Activated CD4-positive, alpha-beta memory T cell treated with anti-CD3 and anti-CD28 coated beads for 36 hours (primary cell): Measurements from ENCODE around the gene KRT6C. TPM values are rescaled to one million over a fixed set of nuclear protein-coding genes. Genes with fewer than 3 reads are reported as not detected.

ENCODE experiments used
- CTCF ChIA-PET: fragments of 350-600 bp; sonication (Branson Sonifier 250); formaldehyde crosslinking; loops from one replicate; lab custom pipeline; 2021; ENCODE audit warnings: antibody characterized with exemption, inconsistent platforms; lab: Charles Lee
- POLR2A ChIA-PET: fragments of 350-600 bp; sonication (Branson Sonifier 250); formaldehyde crosslinking; loops from one replicate; lab custom pipeline; 2021; ENCODE audit warnings: antibody characterized with exemption; lab: Charles Lee
- DNase-seq: peaks from one replicate; pipeline ENCODE4 v3.0.0-alpha.2; 2020
- H3K27ac Mint-ChIP-seq: one replicate; pipeline ENCODE4 v1.8.0; 2021; ENCODE audit warnings: mixed read lengths
- H3K27me3 Mint-ChIP-seq: one replicate; pipeline ENCODE4 v1.8.0; 2021; ENCODE audit warnings: mixed read lengths
- H3K36me3 Mint-ChIP-seq: one replicate; pipeline ENCODE4 v1.8.0; 2021; ENCODE audit warnings: mixed read lengths
- H3K4me1 Mint-ChIP-seq: one replicate; pipeline ENCODE4 v1.8.0; 2021; ENCODE audit warnings: low read depth, mixed read lengths
- H3K4me3 Mint-ChIP-seq: one replicate; pipeline ENCODE4 v1.8.0; 2021; ENCODE audit warnings: mild to moderate bottlenecking, mixed read lengths
- H3K9me3 Mint-ChIP-seq: one replicate; pipeline ENCODE4 v1.8.0; 2021; ENCODE audit warnings: mixed read lengths
- intact Hi-C: fragments of 100-400 bp; cut with micrococcal nuclease; formaldehyde crosslinking; loops from one replicate; pipeline ENCODE4 v1.15.1; 2023
- total RNA-seq, 2 experiments: library from RNA; stranded (reverse); gene quantifications; one replicate each; pipeline ENCODE4 v1.2.3, GENCODE V29; 2021

The KRT6C gene
- total RNA-seq, 2 experiments from 2014 or later: not detected

DNA sequence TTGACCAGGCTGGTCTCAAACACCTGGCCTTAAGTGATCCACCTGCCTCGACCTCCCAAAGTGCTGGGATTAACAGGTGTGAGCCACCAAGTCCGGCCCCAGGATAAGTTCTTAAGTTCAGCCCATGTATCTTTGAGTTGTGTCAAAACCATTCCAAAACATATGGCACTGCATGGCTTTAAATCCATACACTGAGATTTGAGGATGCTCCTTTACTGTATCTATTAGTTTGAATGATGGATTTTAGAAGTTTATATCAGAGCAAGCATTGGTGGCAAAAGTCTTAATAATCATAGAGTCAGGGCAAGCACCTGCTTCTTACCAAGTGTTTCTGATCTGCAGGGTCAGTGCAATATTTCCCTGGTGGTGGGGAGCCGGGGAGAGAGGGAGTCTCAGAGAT, 27.7 kb downstream of the KRT6C start:
- H3K36me3 Mint-ChIP-seq: no peaks in the 10 kb centered on the region
- no peaks in the 10 kb centered on the region for H3K9me3 Mint-ChIP-seq
- ChIA-PET CTCF (no interaction called here), POLR2A (no interaction called here)
- intact Hi-C loops: no loop called here
- no peak overlapping the region for H3K27ac Mint-ChIP-seq
- DNase-seq: no peak
- H3K4me3 Mint-ChIP-seq: no peak overlapping the region
- peaks cover 38% of the 10 kb centered on the region for H3K27me3 Mint-ChIP-seq
- no peaks in the 10 kb centered on the region for H3K4me1 Mint-ChIP-seq

DNA sequence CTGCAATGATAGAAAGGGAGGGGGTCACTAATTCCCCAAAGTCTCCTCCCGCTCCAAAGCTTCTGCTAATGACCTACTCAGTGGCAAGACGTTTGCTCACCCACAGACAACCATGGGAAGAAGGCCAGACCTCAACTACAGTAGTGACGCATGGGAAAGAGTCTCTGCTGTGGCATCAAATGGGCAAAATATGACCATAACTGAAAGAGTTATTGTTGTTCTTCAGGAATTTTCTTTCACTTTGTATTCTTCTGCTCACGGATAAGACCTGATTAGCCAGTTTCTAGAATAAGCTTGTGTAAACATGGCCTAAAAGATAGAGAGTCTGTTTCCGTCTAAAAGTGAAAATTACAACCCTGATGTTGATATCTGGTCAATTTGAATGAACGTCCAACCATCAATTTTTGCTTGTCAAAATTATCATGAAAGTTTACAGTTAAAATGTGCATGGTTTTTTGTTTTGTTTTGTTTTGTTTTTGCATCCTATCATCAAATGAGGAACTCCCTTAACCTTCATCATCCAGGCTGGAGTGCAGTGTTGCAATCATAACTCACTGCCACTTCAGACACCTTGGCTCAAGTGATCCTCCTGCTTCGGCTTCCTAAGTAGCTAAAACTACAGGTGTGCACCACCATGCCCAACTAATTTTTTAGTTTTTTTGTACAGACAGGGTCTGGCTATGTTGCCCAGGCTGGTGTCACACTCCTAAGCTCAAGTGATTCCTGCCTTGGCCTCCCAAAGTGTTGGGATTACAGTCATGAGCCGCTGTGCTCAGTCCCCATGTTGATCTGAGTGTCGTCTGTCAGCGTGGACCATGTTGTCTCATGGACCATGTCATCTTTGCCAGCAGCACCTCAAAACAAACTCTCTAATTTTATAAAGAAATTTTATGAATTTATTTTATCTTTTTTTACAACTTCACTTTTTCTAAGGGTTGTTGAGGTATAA, 28.7 kb downstream of the KRT6C start:
- no peaks in the 10 kb centered on the region for H3K9me3 Mint-ChIP-seq
- H3K4me3 Mint-ChIP-seq: no peak overlapping the region
- no peaks in the 10 kb centered on the region for H3K36me3 Mint-ChIP-seq
- no peak for DNase-seq
- intact Hi-C loops: no loop called here
- peaks cover 42% of the 10 kb centered on the region for H3K27me3 Mint-ChIP-seq
- no peaks in the 10 kb centered on the region for H3K4me1 Mint-ChIP-seq
- no peak overlapping the region for H3K27ac Mint-ChIP-seq
- ChIA-PET POLR2A (no interaction called here), CTCF (interaction anchor here (1.2 kb wide), 1 partner anchor 72 kb away, joined by 3 read pairs; no protein-coding TSS in a partner anchor)

- Mint-ChIP-seq H3K4me3 (no peak overlapping the region), H3K9me3 (no peaks in the 10 kb centered on the region), H3K4me1 (no peaks in the 10 kb centered on the region), H3K27me3 (peaks cover 44% of the 10 kb centered on the region), H3K27ac (no peak overlapping the region), H3K36me3 (no peaks in the 10 kb centered on the region)
- CTCF ChIA-PET: interaction anchor here (1.2 kb wide), 1 partner anchor 71 kb away, joined by 3 read pairs; no protein-coding TSS in a partner anchor
- POLR2A ChIA-PET: no interaction called here
- intact Hi-C loops: no loop called here
- DNase-seq: no peak
These were observed 29.6 kb downstream of the KRT6C start for GRCh38 chr12:52443966-52444365.

- Mint-ChIP-seq H3K4me3 (no peak overlapping the region), H3K27ac (no peak overlapping the region), H3K9me3 (no peaks in the 10 kb centered on the region), H3K4me1 (no peaks in the 10 kb centered on the region), H3K36me3 (no peaks in the 10 kb centered on the region), H3K27me3 (peaks cover 43% of the 10 kb centered on the region)
- ChIA-PET CTCF (no interaction called here), POLR2A (no interaction called here)
- DNase-seq: no peak
- intact Hi-C loops: no loop called here
These were observed 31.0 kb downstream of the KRT6C start for GRCh38 chr12:52442600-52443061.

DNA sequence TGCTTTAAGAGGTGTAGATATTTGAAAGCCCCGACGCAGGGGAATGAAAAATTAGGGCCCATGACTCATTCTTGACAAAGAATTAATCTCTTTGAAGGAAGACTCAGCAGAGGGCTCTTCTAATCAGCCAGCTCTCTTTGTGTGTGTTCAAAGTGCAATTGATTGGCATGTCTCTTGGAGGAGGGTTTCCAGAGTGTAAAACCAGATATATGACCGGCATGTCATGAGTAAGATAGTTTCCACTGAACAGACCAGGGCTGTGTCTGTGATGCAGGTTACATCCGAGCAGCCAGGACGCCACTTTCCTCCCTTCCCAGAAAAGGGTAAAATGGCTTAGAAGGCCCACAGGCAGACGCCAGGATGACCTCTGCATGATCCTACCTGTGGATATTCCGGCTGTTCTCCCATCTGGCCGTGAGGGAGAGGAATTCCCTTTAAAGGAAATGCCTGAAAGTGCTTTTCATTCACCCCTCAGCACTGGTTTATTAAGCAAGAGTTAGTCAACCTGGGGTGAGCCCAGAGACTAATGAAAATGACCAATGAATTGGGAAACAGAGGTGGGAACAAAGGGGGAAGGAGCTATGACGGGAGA, 32.2 kb downstream of the KRT6C start:
- H3K9me3 Mint-ChIP-seq: no peaks in the 10 kb centered on the region

GRCh38 chr12:52440821-52441319, 32.7 kb downstream of the KRT6C start:
- no peak overlapping the region for H3K4me3 Mint-ChIP-seq
- ChIA-PET POLR2A (no interaction called here), CTCF (interaction anchor here (0.6 kb wide), 1 partner anchor 430 kb away, joined by 3 read pairs; no protein-coding TSS in a partner anchor)
- H3K9me3 Mint-ChIP-seq: no peaks in the 10 kb centered on the region
- H3K4me1 Mint-ChIP-seq: no peaks in the 10 kb centered on the region
- peaks cover 39% of the 10 kb centered on the region for H3K27me3 Mint-ChIP-seq
- intact Hi-C loops: no loop called here
- H3K27ac Mint-ChIP-seq: no peak overlapping the region
- DNase-seq: no peak
- no peaks in the 10 kb centered on the region for H3K36me3 Mint-ChIP-seq

More for the DNA sequence above, 32.2 kb downstream of the KRT6C start:
- Mint-ChIP-seq H3K27ac (no peak overlapping the region), H3K4me1 (no peaks in the 10 kb centered on the region), H3K27me3 (peaks cover 43% of the 10 kb centered on the region), H3K36me3 (no peaks in the 10 kb centered on the region), H3K4me3 (no peak overlapping the region)
- intact Hi-C loops: no loop called here
- POLR2A ChIA-PET: no interaction called here
- CTCF ChIA-PET: interaction anchor here (0.6 kb wide), 1 partner anchor 429 kb away, joined by 3 read pairs; no protein-coding TSS in a partner anchor
- no peak for DNase-seq

DNA sequence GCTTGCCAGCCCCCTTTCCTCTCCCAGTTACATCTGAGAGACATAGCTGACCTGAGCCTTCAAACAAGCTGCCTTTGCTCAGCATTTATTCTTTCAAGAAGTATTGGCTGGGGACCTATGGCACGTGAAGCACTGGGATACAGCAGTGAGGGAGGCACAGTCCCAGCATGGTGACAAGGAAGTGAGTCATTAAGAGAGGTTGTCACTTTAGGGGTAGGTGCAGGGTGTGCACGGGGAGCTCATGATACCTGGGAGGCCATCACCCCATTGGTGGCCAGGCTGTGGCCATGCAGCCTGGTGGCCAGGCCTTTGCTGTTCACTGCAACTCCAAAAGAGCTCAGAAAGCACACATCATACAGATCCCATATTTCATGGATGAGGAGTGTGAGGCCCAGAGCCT, 33.8 kb downstream of the KRT6C start:
- Mint-ChIP-seq H3K4me3 (no peak overlapping the region), H3K36me3 (no peaks in the 10 kb centered on the region)
- CTCF ChIA-PET: no interaction called here

DNA sequence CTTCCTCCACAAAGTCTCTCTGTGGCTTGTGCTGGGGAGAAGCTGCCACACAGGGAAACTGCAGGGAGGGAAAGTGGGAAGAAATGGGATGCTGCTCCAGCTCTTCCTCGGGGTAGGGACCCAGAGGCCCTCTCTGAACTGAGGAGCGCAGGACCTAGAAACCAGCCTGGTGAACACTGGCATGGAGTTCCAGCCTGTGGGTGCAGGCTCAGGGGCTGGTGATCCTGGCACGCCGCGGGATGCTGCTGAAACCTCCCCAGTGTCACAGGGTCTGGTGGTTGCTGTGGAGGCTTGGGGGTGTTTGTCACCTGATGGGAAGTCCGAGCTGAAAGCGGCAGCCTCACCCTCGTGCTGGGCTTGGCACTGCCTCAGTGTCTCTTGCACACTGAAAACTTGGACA, 34.2 kb downstream of the KRT6C start:
- Mint-ChIP-seq H3K4me3 (no peak overlapping the region), H3K4me1 (no peaks in the 10 kb centered on the region), H3K9me3 (no peaks in the 10 kb centered on the region), H3K27ac (no peak overlapping the region), H3K27me3 (peaks cover 34% of the 10 kb centered on the region), H3K36me3 (no peaks in the 10 kb centered on the region)
- ChIA-PET POLR2A (interaction anchor here (0.8 kb wide), 1 partner anchor 77 kb away, joined by 3 read pairs; no protein-coding TSS in a partner anchor), CTCF (no interaction called here)
- intact Hi-C loops: no loop called here
- no peak for DNase-seq

More for the DNA sequence above, 33.8 kb downstream of the KRT6C start:
- intact Hi-C loops: no loop called here
- no peak for DNase-seq
- H3K4me1 Mint-ChIP-seq: no peaks in the 10 kb centered on the region
- no peak overlapping the region for H3K27ac Mint-ChIP-seq
- POLR2A ChIA-PET: no interaction called here
- peaks cover 38% of the 10 kb centered on the region for H3K27me3 Mint-ChIP-seq
- H3K9me3 Mint-ChIP-seq: no peaks in the 10 kb centered on the region

- ChIA-PET POLR2A (interaction anchor here (0.8 kb wide), 1 partner anchor 77 kb away, joined by 3 read pairs; no protein-coding TSS in a partner anchor), CTCF (no interaction called here)
- Mint-ChIP-seq H3K36me3 (no peaks in the 10 kb centered on the region), H3K4me3 (no peak overlapping the region), H3K4me1 (no peaks in the 10 kb centered on the region), H3K27me3 (peaks cover 30% of the 10 kb centered on the region), H3K27ac (no peak overlapping the region), H3K9me3 (no peaks in the 10 kb centered on the region)
- no peak for DNase-seq
- intact Hi-C loops: no loop called here
These were observed 35.0 kb downstream of the KRT6C start for GRCh38 chr12:52438305-52439301.

DNA sequence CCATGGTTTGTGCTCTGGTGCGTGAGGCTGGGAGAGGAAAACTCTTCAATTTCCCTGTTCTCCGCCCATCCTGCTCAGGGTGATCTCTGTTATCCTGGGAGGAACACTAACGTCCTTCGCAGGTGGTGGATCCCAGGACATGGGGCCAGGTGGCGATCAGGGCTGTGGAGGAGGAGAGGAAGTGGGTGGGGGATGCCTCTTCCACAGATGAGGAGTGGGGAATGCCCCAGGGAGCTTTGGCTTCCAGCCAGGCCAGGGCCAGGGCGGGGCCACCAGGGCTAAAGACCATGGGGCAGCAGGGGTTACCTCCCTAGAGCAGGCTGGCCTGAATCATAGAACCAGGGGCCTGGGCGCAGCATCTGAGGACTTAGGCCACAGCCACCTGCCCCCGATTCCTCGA, 36.1 kb downstream of the KRT6C start:
- POLR2A ChIA-PET: no interaction called here
- no peak for DNase-seq
- intact Hi-C loops: no loop called here

DNA sequence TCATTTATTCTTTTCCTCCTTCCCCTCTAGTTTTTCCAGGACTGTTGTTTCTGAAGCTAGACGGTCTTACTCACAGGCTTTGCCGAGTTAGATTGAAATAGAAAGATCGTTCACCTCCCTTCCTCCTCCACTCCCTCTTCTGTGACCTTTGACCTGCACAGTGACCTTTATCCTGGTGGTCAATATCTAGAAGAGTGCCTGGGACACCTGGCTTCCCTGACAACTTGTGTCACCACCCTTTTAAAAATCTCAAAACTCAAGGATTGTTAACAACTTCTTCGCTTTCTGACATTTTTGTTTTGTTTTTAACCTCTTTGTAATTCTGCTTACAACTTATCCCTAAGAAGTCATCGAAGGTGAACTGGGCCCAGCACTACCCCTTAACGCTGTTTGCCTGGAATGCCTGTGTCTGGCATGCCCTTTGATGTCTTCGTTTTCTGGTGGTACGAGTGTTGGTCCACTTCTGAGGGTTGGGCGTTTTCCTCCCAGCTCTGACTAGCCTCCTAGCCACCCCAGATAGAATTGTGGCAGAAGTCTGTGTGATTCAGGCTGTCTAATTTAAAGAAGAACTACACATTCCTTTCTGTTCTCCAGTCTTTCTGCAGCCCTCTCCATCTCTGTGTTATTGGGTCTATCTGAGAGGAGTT, 36.7 kb downstream of the KRT6C start:
- intact Hi-C loops: no loop called here
- ChIA-PET CTCF (no interaction called here), POLR2A (no interaction called here)
- Mint-ChIP-seq H3K27ac (no peak overlapping the region), H3K4me1 (no peaks in the 10 kb centered on the region), H3K9me3 (no peaks in the 10 kb centered on the region), H3K4me3 (no peak overlapping the region), H3K36me3 (no peaks in the 10 kb centered on the region), H3K27me3 (peaks cover 24% of the 10 kb centered on the region)
- DNase-seq: no peak

More for the DNA sequence above, 36.1 kb downstream of the KRT6C start:
- H3K27me3 Mint-ChIP-seq: peaks cover 27% of the 10 kb centered on the region
- no peak overlapping the region for H3K27ac Mint-ChIP-seq
- H3K36me3 Mint-ChIP-seq: no peaks in the 10 kb centered on the region
- H3K4me1 Mint-ChIP-seq: no peaks in the 10 kb centered on the region
- no peak overlapping the region for H3K4me3 Mint-ChIP-seq
- H3K9me3 Mint-ChIP-seq: no peaks in the 10 kb centered on the region
- CTCF ChIA-PET: no interaction called here
